CD4-positive, alpha-beta T cell treated with Interleukin-6 at 100 ng/mL for 8 hours (primary cell): ENCODE results near the gene MAMLD1.

ENCODE experiments used
- DNase-seq: peaks from one replicate; pipeline ENCODE4 v3.0.0-alpha.2; 2020; ENCODE audit warnings: mixed read lengths, low spot score

Gene MAMLD1

GRCh38 chrX:150460781-150461180, 97.7 kb downstream of the MAMLD1 start:
- DNase-seq = no peak

DNA sequence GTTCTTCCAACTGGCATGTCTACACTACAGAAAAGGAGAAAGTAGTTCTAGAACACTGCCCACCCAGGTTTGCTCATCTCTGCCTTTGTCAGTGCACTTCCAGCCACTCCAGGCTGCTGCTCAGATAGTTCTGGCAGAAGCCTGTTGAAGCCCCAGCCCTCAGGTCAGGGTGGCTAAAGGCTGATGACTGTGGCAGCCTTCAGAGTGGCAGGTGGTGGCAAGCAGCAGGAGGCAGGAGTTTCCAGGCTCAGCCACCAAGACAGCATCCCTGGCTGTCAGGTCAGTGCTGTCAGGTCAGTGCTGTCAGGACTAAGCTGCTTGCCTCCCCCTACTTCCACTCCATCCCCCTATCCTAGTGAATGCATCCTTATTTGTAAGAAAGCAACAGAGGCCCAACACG, 100.4 kb downstream of the MAMLD1 start:
- DNase-seq = no peak

GRCh38 chrX:150464001-150464400, 100.9 kb downstream of the MAMLD1 start:
- no peak for DNase-seq

GRCh38 chrX:150465326-150465725, 102.2 kb downstream of the MAMLD1 start:
- DNase-seq = no peak

- DNase-seq = no peak
Observed at GRCh38 chrX:150465881-150466775, 103.0 kb downstream of the MAMLD1 start.

- no peak for DNase-seq
Observed at GRCh38 chrX:150472306-150472705, 109.2 kb downstream of the MAMLD1 start.

- no peak for DNase-seq
Observed at GRCh38 chrX:150473371-150473770, 110.3 kb downstream of the MAMLD1 start.

- DNase-seq = no peak
Observed at GRCh38 chrX:150475461-150475860, 112.3 kb downstream of the MAMLD1 start.

- no peak for DNase-seq
Observed at GRCh38 chrX:150476164-150476699, 113.1 kb downstream of the MAMLD1 start.

GRCh38 chrX:150477371-150477770, 114.3 kb downstream of the MAMLD1 start:
- no peak for DNase-seq

GRCh38 chrX:150478496-150479492, 115.7 kb downstream of the MAMLD1 start:
- peak; percentile 15 for DNase-seq

GRCh38 chrX:150482537-150483206, 119.6 kb downstream of the MAMLD1 start:
- DNase-seq = peak; percentile 42

DNA sequence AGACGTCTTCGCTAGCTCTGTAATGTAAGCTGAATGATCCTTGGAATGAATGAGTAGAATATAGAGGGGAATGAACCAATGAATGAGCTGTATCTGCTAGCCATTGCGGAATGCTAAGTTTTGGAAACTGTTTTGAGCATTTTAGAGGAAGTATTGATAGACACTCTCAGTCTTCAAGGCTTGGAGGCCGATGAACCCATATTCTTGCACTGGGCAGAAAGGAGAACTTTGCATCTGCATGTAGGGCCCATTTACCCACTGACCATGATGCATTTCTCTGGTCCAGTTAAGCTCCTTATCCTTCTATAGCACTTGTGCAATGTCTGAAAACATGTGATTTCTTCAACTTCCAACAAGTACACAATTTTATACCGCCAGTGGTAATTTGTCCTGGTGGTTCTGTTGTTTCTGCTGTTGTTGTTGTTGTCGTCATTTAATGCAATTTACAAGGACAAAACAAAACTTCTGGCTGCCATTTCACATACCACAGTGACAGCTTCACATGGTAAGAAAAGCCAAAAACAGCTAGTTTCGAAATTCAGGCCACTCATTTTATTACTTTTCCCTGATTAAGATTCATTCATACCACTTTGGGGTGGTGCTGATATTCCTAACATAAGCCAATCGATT, 120.4 kb downstream of the MAMLD1 start:
- no peak for DNase-seq

DNA sequence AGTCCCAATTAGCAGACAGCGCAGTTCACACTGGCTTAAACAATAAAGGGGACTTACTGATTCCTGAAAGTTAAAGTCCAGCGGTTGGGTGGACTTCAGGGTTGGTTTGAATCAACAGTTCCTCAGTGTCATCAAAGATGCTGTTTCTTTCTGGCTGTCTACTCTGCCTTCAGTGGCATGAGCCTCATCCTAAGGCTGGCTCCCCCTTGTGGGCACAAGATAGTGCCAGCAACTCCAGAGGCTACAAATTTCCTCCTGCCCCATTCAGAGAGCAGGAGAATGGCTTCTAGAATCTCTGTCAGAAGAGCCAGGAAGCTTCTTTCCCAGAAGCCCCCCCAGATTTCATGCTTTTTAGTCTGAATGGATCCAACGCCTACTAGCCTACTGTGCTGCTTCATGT, 122.9 kb downstream of the MAMLD1 start:
- DNase-seq = peak; percentile 52

DNA sequence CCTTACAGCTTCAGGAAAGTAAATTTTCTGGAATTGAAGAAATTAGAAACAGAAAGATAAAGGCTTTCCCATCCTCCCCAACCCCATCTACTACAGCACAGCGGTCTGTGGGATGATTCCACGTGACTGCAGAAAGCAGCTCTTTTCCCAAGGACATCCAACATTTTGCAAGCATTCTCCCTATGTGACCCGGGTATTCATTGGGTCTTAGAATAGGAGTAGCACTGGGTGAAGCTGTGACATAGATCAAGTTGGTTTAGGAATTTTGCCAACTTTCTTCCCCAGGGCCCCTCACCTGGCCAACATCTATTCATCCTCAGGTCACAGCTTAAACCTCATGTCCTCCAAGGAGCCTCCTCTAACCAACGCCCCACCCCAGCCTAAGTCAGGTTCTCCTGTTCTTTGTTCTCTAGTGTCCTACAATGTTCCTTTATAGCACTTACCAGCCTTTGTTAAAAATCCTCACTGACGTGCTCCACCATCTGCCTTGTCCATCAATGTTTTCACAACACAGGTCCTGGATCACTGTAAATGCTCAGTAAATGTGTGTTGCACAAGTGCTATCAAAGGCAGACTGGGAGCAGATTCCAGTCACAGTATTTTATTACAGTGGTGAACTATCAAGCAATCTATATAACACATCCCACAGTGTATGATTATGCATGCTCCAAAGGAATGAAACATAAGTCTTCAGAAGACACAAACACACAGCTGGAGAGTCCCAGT, 124.4 kb downstream of the MAMLD1 start:
- no peak for DNase-seq

DNA sequence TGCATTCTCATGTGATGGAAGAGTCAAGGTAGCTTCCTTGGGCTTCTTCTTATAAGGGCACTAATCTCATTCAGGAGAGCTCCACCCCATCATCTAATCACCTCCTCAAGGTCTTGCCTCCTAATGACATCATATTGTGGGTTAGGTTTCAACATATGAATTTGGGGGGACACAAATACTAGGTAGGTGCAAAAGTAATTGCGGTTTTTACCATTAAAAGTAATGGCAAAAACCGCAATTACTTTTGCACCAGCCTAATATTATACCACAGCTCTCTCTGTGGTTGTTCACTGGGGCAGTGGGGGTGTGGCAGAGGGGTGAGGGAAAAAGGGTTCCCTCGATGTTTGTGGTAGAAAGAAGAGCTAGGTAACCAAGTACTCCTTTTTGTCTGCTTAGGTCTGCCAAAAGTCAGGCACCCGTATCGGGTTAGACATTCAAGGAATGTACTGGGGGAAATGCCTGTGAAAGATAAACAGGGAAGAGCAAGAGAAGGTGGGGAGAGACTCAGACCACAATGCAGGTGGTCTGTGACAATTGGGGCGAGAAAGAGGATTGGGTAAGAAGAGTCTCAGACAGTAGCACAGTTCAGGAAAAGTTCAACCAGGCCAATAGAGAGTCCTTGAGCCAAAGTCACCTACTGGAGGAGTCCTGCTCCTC, 126.4 kb downstream of the MAMLD1 start:
- DNase-seq = no peak

GRCh38 chrX:150495496-150495895, 132.4 kb downstream of the MAMLD1 start:
- no peak for DNase-seq

GRCh38 chrX:150499240-150499639, 136.1 kb downstream of the MAMLD1 start:
- no peak for DNase-seq

DNA sequence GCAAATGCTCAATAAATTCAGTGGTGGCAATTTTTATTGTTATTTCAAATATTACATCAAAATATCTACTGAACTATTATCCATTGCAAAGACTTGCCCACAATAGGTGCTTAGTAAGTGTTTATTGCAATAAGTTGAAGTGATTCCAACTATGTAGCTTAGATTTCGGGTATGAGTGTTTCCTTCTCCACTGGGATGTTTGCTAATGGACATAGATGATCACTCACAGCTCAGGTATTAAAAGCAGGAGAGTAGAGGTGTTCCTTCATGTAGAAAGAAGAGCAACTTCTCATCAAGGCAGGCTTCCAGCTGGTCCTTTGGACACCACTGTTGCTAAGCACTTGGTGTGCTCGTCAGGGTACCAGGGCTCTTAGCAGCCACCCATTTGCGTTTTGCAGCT, 139.0 kb downstream of the MAMLD1 start:
- DNase-seq = no peak
